Activated T-helper 1 cell treated with anti-CD3 and anti-CD28 coated beads, Interleukin-12 subunit alpha, Interleukin-12 subunit beta, Interleukin-2, Interleukin-4 antibody, amounts not matched to agents 30 ng/mL and 10 ng/mL and 1 ng/mL, durations not matched to agents 14 hours and 24 hours and 36 hours (primary cell): ENCODE data around the gene L2HGDH. TPM values are rescaled to one million over a fixed set of nuclear protein-coding genes. Genes with fewer than 3 reads are reported as not detected.
A peak's percentile ranks its signal among the peaks of the same experiment; 100 is the strongest.

Source experiments
- DNase-seq: peaks from one replicate; pipeline ENCODE4 v3.0.0; 2021; ENCODE audit warnings: low spot score
- H3K27ac Mint-ChIP-seq: one replicate; pipeline ENCODE4 v1.8.0; 2021; ENCODE audit warnings: mild to moderate bottlenecking, mixed read lengths
- H3K27me3 Mint-ChIP-seq: one replicate; pipeline ENCODE4 v1.8.0; 2022; ENCODE audit warnings: mild to moderate bottlenecking, moderate library complexity, mixed read lengths; ENCODE audit not compliant: insufficient read depth
- H3K36me3 Mint-ChIP-seq: one replicate; pipeline ENCODE4 v1.8.0; 2021; ENCODE audit warnings: low read depth, mixed read lengths
- H3K4me1 Mint-ChIP-seq: one replicate; pipeline ENCODE4 v1.8.0; 2021; ENCODE audit warnings: low read depth, mixed read lengths
- H3K4me3 Mint-ChIP-seq: one replicate; pipeline ENCODE4 v1.8.0; 2021; ENCODE audit warnings: mild to moderate bottlenecking, moderate library complexity, mixed read lengths
- H3K9me3 Mint-ChIP-seq: one replicate; pipeline ENCODE4 v1.8.0; 2021; ENCODE audit warnings: mixed read lengths
- intact Hi-C: fragments of 100-400 bp; cut with micrococcal nuclease; formaldehyde crosslinking; loops from one replicate; pipeline ENCODE4 v1.15.1; 2024
- total RNA-seq: library from RNA; stranded (reverse); gene quantifications from 2 replicates; pipeline ENCODE4 v1.2.3, GENCODE V29; 2022

L2HGDH gene
- total RNA-seq, 1 donor from 2014 or later = 14.7 TPM

GRCh38 chr14:50230701-50231474 lies 81.1 kb downstream of the L2HGDH start:
- Mint-ChIP-seq H3K27me3 (no peaks in the 10 kb centered on the region), H3K4me1 (peaks cover 52% of the 10 kb centered on the region), H3K4me3 (peak overlapping the region; percentile 86), H3K9me3 (peaks cover 12% of the 10 kb centered on the region), H3K27ac (peak overlapping the region; percentile 89), H3K36me3 (peaks cover 9% of the 10 kb centered on the region)
- DNase-seq = peak; percentile 21
- intact Hi-C loops = loop anchor here (1.0 to 5.0 kb wide), 16 partner anchors 81 to 644 kb away; partner anchors contain the start of genes ARF6, DMAC2L, KLHDC2 and L2HGDH

- Mint-ChIP-seq H3K4me1 (peaks cover 57% of the 10 kb centered on the region), H3K27ac (peak overlapping the region; percentile 89), H3K4me3 (peak overlapping the region; percentile 86), H3K27me3 (no peaks in the 10 kb centered on the region), H3K9me3 (peaks cover 6% of the 10 kb centered on the region), H3K36me3 (peaks cover 9% of the 10 kb centered on the region)
- DNase-seq = peak; percentile 10
- intact Hi-C loops = loop anchor here (1.0 to 5.0 kb wide), 15 partner anchors 82 to 643 kb away; partner anchors contain the start of genes ARF6, DMAC2L, KLHDC2 and L2HGDH
Measured at GRCh38 chr14:50230401-50230700, 81.7 kb downstream of the L2HGDH start.

- Mint-ChIP-seq H3K27ac (no peak overlapping the region), H3K27me3 (no peaks in the 10 kb centered on the region), H3K9me3 (peaks cover under 1% of the 10 kb centered on the region), H3K36me3 (peaks cover 5% of the 10 kb centered on the region), H3K4me3 (peak overlapping the region; percentile 40), H3K4me1 (peaks cover 54% of the 10 kb centered on the region)
- intact Hi-C loops = loop anchor here (1.0 to 5.0 kb wide), 15 partner anchors 83 to 642 kb away; partner anchors contain the start of genes ARF6, DMAC2L, KLHDC2 and L2HGDH
- DNase-seq = no peak
Measured at GRCh38 chr14:50229681-50230080, 82.3 kb downstream of the L2HGDH start.

GRCh38 chr14:50228313-50228712 lies 83.7 kb downstream of the L2HGDH start:
- H3K36me3 Mint-ChIP-seq = peaks cover 5% of the 10 kb centered on the region
- H3K4me1 Mint-ChIP-seq = peaks cover 46% of the 10 kb centered on the region
- H3K27me3 Mint-ChIP-seq = no peaks in the 10 kb centered on the region
- no peaks in the 10 kb centered on the region for H3K9me3 Mint-ChIP-seq
- H3K4me3 Mint-ChIP-seq = no peak overlapping the region
- no peak for DNase-seq
- intact Hi-C loops = no loop called here
- no peak overlapping the region for H3K27ac Mint-ChIP-seq

GRCh38 chr14:50225974-50226297 lies 86.1 kb downstream of the L2HGDH start:
- no peak overlapping the region for H3K27ac Mint-ChIP-seq

GRCh38 chr14:50225067-50225973 lies 86.7 kb downstream of the L2HGDH start:
- Mint-ChIP-seq H3K27me3 (no peaks in the 10 kb centered on the region), H3K27ac (no peak overlapping the region), H3K9me3 (no peaks in the 10 kb centered on the region), H3K4me3 (no peak overlapping the region), H3K4me1 (peaks cover 47% of the 10 kb centered on the region), H3K36me3 (peaks cover 14% of the 10 kb centered on the region)
- DNase-seq = no peak
- intact Hi-C loops = no loop called here

More at GRCh38 chr14:50225974-50226297, 86.1 kb downstream of the L2HGDH start:
- H3K36me3 Mint-ChIP-seq = peaks cover 14% of the 10 kb centered on the region
- H3K27me3 Mint-ChIP-seq = no peaks in the 10 kb centered on the region
- H3K4me1 Mint-ChIP-seq = peaks cover 49% of the 10 kb centered on the region
- H3K9me3 Mint-ChIP-seq = no peaks in the 10 kb centered on the region
- intact Hi-C loops = no loop called here
- DNase-seq = no peak
- H3K4me3 Mint-ChIP-seq = no peak overlapping the region

GRCh38 chr14:50222055-50222613 lies 89.9 kb downstream of the L2HGDH start:
- intact Hi-C loops = no loop called here

GRCh38 chr14:50218501-50218900 lies 93.5 kb downstream of the L2HGDH start:
- peaks cover 12% of the 10 kb centered on the region for H3K4me1 Mint-ChIP-seq
- H3K27ac Mint-ChIP-seq = no peak overlapping the region
- no peaks in the 10 kb centered on the region for H3K9me3 Mint-ChIP-seq
- peaks cover 11% of the 10 kb centered on the region for H3K36me3 Mint-ChIP-seq
- DNase-seq = no peak
- no peaks in the 10 kb centered on the region for H3K27me3 Mint-ChIP-seq
- no peak overlapping the region for H3K4me3 Mint-ChIP-seq
- intact Hi-C loops = no loop called here

More at GRCh38 chr14:50222055-50222613, 89.9 kb downstream of the L2HGDH start:
- DNase-seq = no peak
- Mint-ChIP-seq H3K4me3 (no peak overlapping the region), H3K4me1 (peaks cover 28% of the 10 kb centered on the region), H3K27me3 (no peaks in the 10 kb centered on the region), H3K36me3 (peaks cover 9% of the 10 kb centered on the region), H3K9me3 (no peaks in the 10 kb centered on the region), H3K27ac (peak overlapping the region; percentile 40)

GRCh38 chr14:50215416-50215815 lies 96.6 kb downstream of the L2HGDH start:
- H3K4me3 Mint-ChIP-seq = no peak overlapping the region
- H3K36me3 Mint-ChIP-seq = peaks cover 2% of the 10 kb centered on the region
- no peaks in the 10 kb centered on the region for H3K9me3 Mint-ChIP-seq
- H3K4me1 Mint-ChIP-seq = peaks cover 6% of the 10 kb centered on the region
- H3K27ac Mint-ChIP-seq = no peak overlapping the region
- intact Hi-C loops = no loop called here
- DNase-seq = no peak
- H3K27me3 Mint-ChIP-seq = no peaks in the 10 kb centered on the region

- Mint-ChIP-seq H3K27ac (no peak overlapping the region), H3K9me3 (no peaks in the 10 kb centered on the region), H3K4me1 (peaks cover 6% of the 10 kb centered on the region), H3K36me3 (peaks cover 2% of the 10 kb centered on the region), H3K4me3 (no peak overlapping the region), H3K27me3 (no peaks in the 10 kb centered on the region)
- intact Hi-C loops = no loop called here
- DNase-seq = no peak
Measured at GRCh38 chr14:50213795-50214194, 98.2 kb downstream of the L2HGDH start.

GRCh38 chr14:50212726-50213125 lies 99.3 kb downstream of the L2HGDH start:
- intact Hi-C loops = no loop called here
- Mint-ChIP-seq H3K4me1 (peaks cover 6% of the 10 kb centered on the region), H3K36me3 (peaks cover 2% of the 10 kb centered on the region), H3K4me3 (no peak overlapping the region), H3K27me3 (no peaks in the 10 kb centered on the region), H3K9me3 (no peaks in the 10 kb centered on the region), H3K27ac (no peak overlapping the region)
- DNase-seq = no peak

GRCh38 chr14:50210074-50210473 lies 102.0 kb downstream of the L2HGDH start:
- DNase-seq = no peak
- intact Hi-C loops = no loop called here
- peaks cover 2% of the 10 kb centered on the region for H3K36me3 Mint-ChIP-seq
- H3K4me3 Mint-ChIP-seq = no peak overlapping the region
- H3K4me1 Mint-ChIP-seq = peaks cover 6% of the 10 kb centered on the region
- no peaks in the 10 kb centered on the region for H3K9me3 Mint-ChIP-seq
- no peak overlapping the region for H3K27ac Mint-ChIP-seq
- no peaks in the 10 kb centered on the region for H3K27me3 Mint-ChIP-seq

- Mint-ChIP-seq H3K4me1 (no peaks in the 10 kb centered on the region), H3K27ac (no peak overlapping the region), H3K4me3 (no peak overlapping the region), H3K9me3 (no peaks in the 10 kb centered on the region), H3K36me3 (peaks cover 11% of the 10 kb centered on the region), H3K27me3 (no peaks in the 10 kb centered on the region)
- intact Hi-C loops = no loop called here
- no peak for DNase-seq
Measured at GRCh38 chr14:50198499-50198898, 113.5 kb downstream of the L2HGDH start.
